Spleen (tissue), 7 donors: ENCODE results near the gene ALOXE3.

Experiments
- CTCF ChIP-seq, 11 experiments: fragments of 200-600 bp in 7 of 11; fragments of 450-650 bp in 4 of 11; sonication (generic) in 4 of 11; IDR thresholded peaks in 8 of 11; conservative IDR thresholded peaks in 3 of 11; 1 replicate in 7 of 11; 2 replicates in 4 of 11; pipeline versions ENCODE4 v1.4.0 to v1.8.0; 2016 to 2021; ENCODE audit warnings: antibody characterized with exemption in 11 of 11, inconsistent platforms in 4 of 11, mild to moderate bottlenecking in 1 of 11
- POLR2AphosphoS5 ChIP-seq, 3 donors: sonication (generic); formaldehyde crosslinking; IDR thresholded peaks; one replicate each; pipeline ENCODE4 v1.5.1; 2017; ENCODE audit warnings: antibody characterized with exemption in 3 of 3
- donor health status: DM: no; HTN: no; CAD: no; lungs with moderate emphysema.
- donor health status: DM: no; HTN: no; CAD: no.
- donor health status: DM: no; HTN: no; CAD: no.

GRCh38 chr17:8152112-8152775 lies 33.9 kb upstream of the ALOXE3 start, which contains the start of gene PER1:
- TF ChIP-seq CTCF (IDR thresholded peaks at IDR 0.05 in 8 of 11, conservative IDR thresholded peaks at IDR 0.05 in 3 of 11), result peak in 2 of 11 experiments; percentile 6 to 11
- peak; percentile 98 to 100 (median 99) for TF ChIP-seq POLR2AphosphoS5 (IDR thresholded peaks at IDR 0.05)
